Measurements from ENCODE around the gene UGT2B7.

DNA sequence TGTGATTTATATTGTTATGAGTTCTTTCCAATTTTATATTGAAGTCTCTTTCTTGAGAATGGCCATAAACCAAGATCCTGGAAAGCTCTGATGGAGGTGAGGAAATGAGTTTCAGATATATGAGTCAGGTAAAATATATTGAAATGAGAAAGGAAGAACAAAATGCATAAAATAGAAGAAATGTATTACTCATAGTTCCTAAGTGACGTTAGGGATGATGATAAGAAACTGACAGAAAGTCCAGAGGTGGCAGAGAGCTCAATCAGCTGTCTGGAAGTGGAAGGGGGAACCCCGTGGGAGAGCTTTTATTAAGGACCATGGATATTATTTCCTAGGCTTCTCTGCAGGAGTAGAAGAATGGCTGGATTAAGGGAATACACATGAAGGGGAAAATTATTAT, 24.6 kb downstream of the UGT2B7 start:
- TF ChIP-seq, protein P1, sequence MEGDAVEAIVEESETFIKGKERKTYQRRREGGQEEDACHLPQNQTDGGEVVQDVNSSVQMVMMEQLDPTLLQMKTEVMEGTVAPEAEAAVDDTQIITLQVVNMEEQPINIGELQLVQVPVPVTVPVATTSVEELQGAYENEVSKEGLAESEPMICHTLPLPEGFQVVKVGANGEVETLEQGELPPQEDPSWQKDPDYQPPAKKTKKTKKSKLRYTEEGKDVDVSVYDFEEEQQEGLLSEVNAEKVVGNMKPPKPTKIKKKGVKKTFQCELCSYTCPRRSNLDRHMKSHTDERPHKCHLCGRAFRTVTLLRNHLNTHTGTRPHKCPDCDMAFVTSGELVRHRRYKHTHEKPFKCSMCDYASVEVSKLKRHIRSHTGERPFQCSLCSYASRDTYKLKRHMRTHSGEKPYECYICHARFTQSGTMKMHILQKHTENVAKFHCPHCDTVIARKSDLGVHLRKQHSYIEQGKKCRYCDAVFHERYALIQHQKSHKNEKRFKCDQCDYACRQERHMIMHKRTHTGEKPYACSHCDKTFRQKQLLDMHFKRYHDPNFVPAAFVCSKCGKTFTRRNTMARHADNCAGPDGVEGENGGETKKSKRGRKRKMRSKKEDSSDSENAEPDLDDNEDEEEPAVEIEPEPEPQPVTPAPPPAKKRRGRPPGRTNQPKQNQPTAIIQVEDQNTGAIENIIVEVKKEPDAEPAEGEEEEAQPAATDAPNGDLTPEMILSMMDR (IDR thresholded peaks at IDR 0.05): no peak
- no peak for TF ChIP-seq POLR2A (IDR thresholded peaks at IDR 0.05)
